HepG2 (cell line): ENCODE data around the gene PCNT. TPM values are rescaled to one million over a fixed set of nuclear protein-coding genes. Genes with fewer than 3 reads are reported as not detected.

Source experiments
- ATAC-seq: fragments of 200-7000 bp; cut with Tn5 transposase; 3 replicates; pipeline ENCODE4 v1.9.1; 2020; ENCODE audit warnings: mild to moderate bottlenecking, moderate library complexity
- BruUV-seq: library from RNA; stranded (reverse); fragments of 400-500 nt; replicated peaks from 2 replicates; lab custom pipeline; 2021; lab: Mats Ljungman, UMichigan
- CTCF ChIA-PET: fragments of 300-600 bp; formaldehyde crosslinking; extraction: SDS; loops from one replicate; lab custom pipeline; 2021; ENCODE audit warnings: low total read pairs, inconsistent platforms, low intra/inter-chr PET ratio; lab: Yijun Ruan, JAX
- POLR2A ChIA-PET: fragments of 350-600 bp; sonication (Branson Sonifier 250); formaldehyde crosslinking; loops from one replicate; lab custom pipeline; 2020; ENCODE audit warnings: antibody characterized with exemption, inconsistent platforms; lab: Yijun Ruan, JAX
- DNase-seq: peaks from one replicate; pipeline ENCODE4 v3.0.0-alpha.2; 2015; ENCODE audit warnings: low spot score
- FAIRE-seq: peaks from 3 replicates; lab custom pipeline; 2011; peaks lifted over from hg19 to GRCh38; lab: Jason Lieb, UNC
- H2AFZ ChIP-seq: one replicate; pipeline ENCODE4 v1.6.1; 2011; ENCODE audit warnings: low read length, inconsistent platforms
- H3K27ac ChIP-seq: fragments of 300-600 bp; 3 replicates; pipeline ENCODE4 v1.8.0; 2011; ENCODE audit warnings: mixed run types, mild to moderate bottlenecking, mixed read lengths, low read length, inconsistent platforms; ENCODE audit not compliant: insufficient read depth; ENCODE audit errors: extremely low read length
- H3K27me3 ChIP-seq, 2 experiments: fragments of 200-600 bp in 1 of 2; 2 replicates in 1 of 2; 3 replicates in 1 of 2; pipeline versions ENCODE4 v1.6.0 to v1.8.0; 2011; ENCODE audit warnings: low read length in 2 of 2, mild to moderate bottlenecking in 2 of 2, moderate library complexity in 2 of 2, inconsistent platforms in 1 of 2; ENCODE audit not compliant: insufficient read depth in 2 of 2, control insufficient read depth in 1 of 2
- H3K36me3 ChIP-seq, 2 experiments: fragments of 200-600 bp in 1 of 2; replicated peaks in 1 of 2; 2 replicates in 1 of 2; 3 replicates in 1 of 2; pipeline versions ENCODE4 v1.5.1 to v1.8.0; 2011; ENCODE audit warnings: low read length in 2 of 2, inconsistent platforms in 1 of 2; ENCODE audit not compliant: insufficient read depth in 2 of 2, control insufficient read depth in 1 of 2
- H3K4me1 ChIP-seq: 2 replicates; pipeline ENCODE4 v1.5.1; 2012; ENCODE audit warnings: low read length, inconsistent platforms; ENCODE audit not compliant: insufficient read depth
- H3K4me2 ChIP-seq: 2 replicates; pipeline ENCODE4 v1.6.0; 2011; ENCODE audit warnings: low read depth, low read length, inconsistent platforms
- H3K4me3 ChIP-seq, 3 experiments: fragments of 200-600 bp in 1 of 3; sonication (generic), shearing (Covaris generic) in 1 of 3; replicated peaks in 1 of 3; 2 replicates each; pipeline ENCODE4 v1.5.1; 2011 to 2016; ENCODE audit warnings: low read length in 3 of 3, inconsistent platforms in 2 of 3, low read depth in 2 of 3, mild to moderate bottlenecking in 2 of 3, control low read depth in 1 of 3, mixed read lengths in 1 of 3; ENCODE audit not compliant: insufficient read depth in 1 of 3
- H3K79me2 ChIP-seq: one replicate; pipeline ENCODE4 v1.6.1; 2011; ENCODE audit warnings: low read length, inconsistent platforms; ENCODE audit not compliant: insufficient read depth
- H3K9ac ChIP-seq: 2 replicates; pipeline ENCODE4 v1.6.0; 2011; ENCODE audit warnings: mild to moderate bottlenecking, low read depth, low read length, inconsistent platforms; ENCODE audit not compliant: insufficient read depth
- H3K9me3 ChIP-seq: 2 replicates; pipeline ENCODE4 v1.5.1; 2012; ENCODE audit warnings: mild to moderate bottlenecking, low read length
- H4K20me1 ChIP-seq: 2 replicates; pipeline ENCODE4 v1.6.0; 2011; ENCODE audit warnings: inconsistent platforms, mild to moderate bottlenecking, low read length, moderate library complexity; ENCODE audit not compliant: insufficient read depth
- CBFB ChIP-seq: sonication (generic); formaldehyde crosslinking; IDR thresholded peaks from 2 replicates; pipeline ENCODE4 v1.4.0; 2020; ENCODE audit warnings: missing genetic modification reagents
- ZNF512B ChIP-seq: sonication (generic); formaldehyde crosslinking; IDR thresholded peaks from 2 replicates; pipeline ENCODE4 v1.5.1; 2020; ENCODE audit warnings: missing genetic modification reagents, mild to moderate bottlenecking, borderline replicate concordance
- ZNF788 ChIP-seq: sonication (generic); formaldehyde crosslinking; IDR thresholded peaks from 2 replicates; pipeline ENCODE4 v1.5.0; 2020; ENCODE audit warnings: mild to moderate bottlenecking, missing genetic modification reagents, borderline replicate concordance
- WGBS: methylation state at CpG from one replicate; pipeline ENCODE4 v1.1.6; 2017; ENCODE audit warnings: low lambda C conversion rate; 5-methylcytosine and 5-hydroxymethylcytosine counted together
- in situ Hi-C: cut with HindIII; loops from 2 replicates; pipeline ENCODE4 v1.10.0; 2017; ENCODE audit warnings: low pct_unique_long_range_greater_than_20kb; ENCODE audit not compliant: extremely low pct_ligation_motif_present
- intact Hi-C: fragments of 100-400 bp; cut with micrococcal nuclease; formaldehyde crosslinking; loops from one replicate; pipeline ENCODE4 v1.10.0; 2022; ENCODE audit not compliant: unreplicated experiment
- polyA plus RNA-seq, 8 experiments: library from polyadenylated mRNA; depleted of rRNA in 3 of 8; stranded (reverse) in 7 of 8; unstranded in 1 of 8; fragments of >200 nt; fragmentation: Illumina TruSeq in 4 of 8; extraction: Trizol in 4 of 8; gene quantifications; 2 replicates each; pipeline versions ENCODE4 v1.2.1 to v1.2.3, GENCODE V29; 2011 to 2016; ENCODE audit warnings: low read depth in 4 of 8, missing spikeins in 1 of 8, mixed read lengths in 1 of 8; ENCODE audit not compliant: insufficient read depth in 1 of 8
- total RNA-seq, 5 experiments: library from RNA; depleted of rRNA; stranded (reverse); fragments of >200 nt; fragmentation: Illumina TruSeq; extraction: Trizol; gene quantifications; 2 replicates each; pipeline ENCODE4 v1.2.3, GENCODE V29; 2016; ENCODE audit warnings: low read depth in 1 of 5
- TF ChIP-seq, protein P1 (sequence below): sonication (generic); formaldehyde crosslinking; IDR thresholded peaks from 2 replicates; pipeline ENCODE4 v1.4.0; 2020; ENCODE audit warnings: missing genetic modification reagents

Gene PCNT
- total and polyA plus RNA-seq, 2 of the 13 experiments (the other 11 are each of a cell fraction or from before 2014, with no cell fraction given), result 5.6 to 12.4 TPM

GRCh38 chr21:46410516-46410915, 86.6 kb downstream of the PCNT start:
- Histone ChIP-seq H3K9ac (no peak overlapping the region), H3K79me2 (no peaks in the 10 kb centered on the region), H3K27ac (no peak overlapping the region), H3K4me3 (no peak overlapping the region), H3K4me2 (no peak overlapping the region), H3K4me1 (no peaks in the 10 kb centered on the region), H3K27me3 (no peaks in the 10 kb centered on the region), H3K36me3 (peaks cover 1 to 31% of the 10 kb centered on the region in 2 experiments; a peak in 3 of 5 replicates), H4K20me1 (no peaks in the 10 kb centered on the region), H2AFZ (no peak overlapping the region), H3K9me3 (no peaks in the 10 kb centered on the region)
- no peak for ATAC-seq
- intact Hi-C loops, result no loop called here
- in situ Hi-C loops, result no loop called here
- no peak for DNase-seq
- FAIRE-seq, result no peak
- no TSS peak for BruUV-seq
- no peak for TF ChIP-seq ZNF788
- TF ChIP-seq ZNF512B, result no peak
- TF ChIP-seq CBFB (CRISPR knock-in tag), result no peak
- TF ChIP-seq, protein P1, sequence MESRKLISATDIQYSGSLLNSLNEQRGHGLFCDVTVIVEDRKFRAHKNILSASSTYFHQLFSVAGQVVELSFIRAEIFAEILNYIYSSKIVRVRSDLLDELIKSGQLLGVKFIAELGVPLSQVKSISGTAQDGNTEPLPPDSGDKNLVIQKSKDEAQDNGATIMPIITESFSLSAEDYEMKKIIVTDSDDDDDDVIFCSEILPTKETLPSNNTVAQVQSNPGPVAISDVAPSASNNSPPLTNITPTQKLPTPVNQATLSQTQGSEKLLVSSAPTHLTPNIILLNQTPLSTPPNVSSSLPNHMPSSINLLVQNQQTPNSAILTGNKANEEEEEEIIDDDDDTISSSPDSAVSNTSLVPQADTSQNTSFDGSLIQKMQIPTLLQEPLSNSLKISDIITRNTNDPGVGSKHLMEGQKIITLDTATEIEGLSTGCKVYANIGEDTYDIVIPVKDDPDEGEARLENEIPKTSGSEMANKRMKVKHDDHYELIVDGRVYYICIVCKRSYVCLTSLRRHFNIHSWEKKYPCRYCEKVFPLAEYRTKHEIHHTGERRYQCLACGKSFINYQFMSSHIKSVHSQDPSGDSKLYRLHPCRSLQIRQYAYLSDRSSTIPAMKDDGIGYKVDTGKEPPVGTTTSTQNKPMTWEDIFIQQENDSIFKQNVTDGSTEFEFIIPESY, result no peak
- ChIA-PET POLR2A (no interaction called here), CTCF (no interaction called here)
- WGBS, result 97% methylated on average over 9 of the region's 9 CpGs
